Parathyroid adenoma (tissue), 2 donors: ENCODE results near the gene PALM.
A peak's percentile ranks its signal among the peaks of the same experiment; 100 is the strongest.
"Not testable (repeated sequence)": the region's sequence is repeated elsewhere in the genome, so short reads cannot be mapped to it uniquely, and the experiment has no call there.

Experiments
- H2AFZ ChIP-seq: fragments of 300-600 bp; sonication (generic); one replicate; pipeline ENCODE4 v1.7.0; 2017; ENCODE audit warnings: antibody characterized with exemption, mild to moderate bottlenecking
- H3K27ac ChIP-seq: fragments of 300-600 bp; sonication (generic); one replicate; pipeline ENCODE4 v1.7.0; 2017
- H3K27me3 ChIP-seq: fragments of 300-600 bp; sonication (generic); one replicate; pipeline ENCODE4 v1.7.0; 2017; ENCODE audit warnings: low read length; ENCODE audit not compliant: control insufficient read depth, insufficient read depth
- H3K36me3 ChIP-seq: fragments of 300-600 bp; sonication (generic); one replicate; pipeline ENCODE4 v1.7.0; 2017; ENCODE audit warnings: low read length; ENCODE audit not compliant: control insufficient read depth, insufficient read depth
- H3K4me1 ChIP-seq: fragments of 300-600 bp; sonication (generic); one replicate; pipeline ENCODE4 v1.7.0; 2017; ENCODE audit warnings: control low read depth
- H3K4me2 ChIP-seq: fragments of 300-600 bp; sonication (generic); one replicate; pipeline ENCODE4 v1.7.0; 2017; ENCODE audit warnings: low read length
- H3K4me3 ChIP-seq: fragments of 300-600 bp; sonication (generic); one replicate; pipeline ENCODE4 v1.7.0; 2017; ENCODE audit warnings: low read depth, low read length
- H3K79me2 ChIP-seq: fragments of 300-600 bp; sonication (generic); one replicate; pipeline ENCODE4 v1.7.0; 2017; ENCODE audit warnings: control low read depth
- H3K9ac ChIP-seq: fragments of 300-600 bp; sonication (generic); one replicate; pipeline ENCODE4 v1.7.0; 2017; ENCODE audit warnings: mild to moderate bottlenecking
- H3K9me3 ChIP-seq: fragments of 300-600 bp; sonication (generic); one replicate; pipeline ENCODE4 v1.7.0; 2017; ENCODE audit warnings: low read length; ENCODE audit not compliant: control insufficient read depth
- CTCF ChIP-seq: fragments of 300-600 bp; sonication (generic); IDR thresholded peaks from one replicate; pipeline ENCODE4 v1.7.0; 2017; ENCODE audit warnings: antibody characterized with exemption, mild to moderate bottlenecking
- donor health status: primary hyperparathyroidism.

The PALM gene

GRCh38 chr19:662962-663681, 45.6 kb upstream of the PALM start, which contains the start of gene RNF126:
RNF126 (minus strand) TSS chr19:663214; CDS start chr19:663121, 93 bp downstream.
- H3K4me2 ChIP-seq: peak within 1 kb of the TSS; percentile 87

GRCh38 chr19:663682-664117, 45.0 kb upstream of the PALM start:
- peak overlapping the region; percentile 98 for H2AFZ ChIP-seq
- peak overlapping the region; percentile 99 for H3K27ac ChIP-seq
- H3K9me3 ChIP-seq: no peaks in the 10 kb centered on the region
- H3K4me3 ChIP-seq: peak overlapping the region; percentile 72
- peaks cover 12% of the 10 kb centered on the region for H3K4me1 ChIP-seq
- TF ChIP-seq CTCF: no peak
- no peaks in the 10 kb centered on the region for H3K27me3 ChIP-seq
- no peaks in the 10 kb centered on the region for H3K36me3 ChIP-seq
- H3K4me2 ChIP-seq: peak overlapping the region; percentile 78
- H3K79me2 ChIP-seq: peaks cover 37% of the 10 kb centered on the region
- H3K9ac ChIP-seq: peak overlapping the region; percentile 90

More at GRCh38 chr19:662962-663681, 45.6 kb upstream of the PALM start, which contains the start of gene RNF126:
- peaks cover 43% of the 10 kb centered on the region for H3K79me2 ChIP-seq
- no peaks in the 10 kb centered on the region for H3K27me3 ChIP-seq
- H3K4me3 ChIP-seq: peak within 1 kb of the TSS; percentile 74
- H2AFZ ChIP-seq: peak within 1 kb of the TSS; percentile 98
- H3K9me3 ChIP-seq: no peaks in the 10 kb centered on the region
- peak within 1 kb of the TSS; percentile 90 for H3K9ac ChIP-seq
- H3K27ac ChIP-seq: peak within 1 kb of the TSS; percentile 99
- no peak for TF ChIP-seq CTCF
- H3K36me3 ChIP-seq: no peaks in the 10 kb centered on the region
- H3K4me1 ChIP-seq: peaks cover 12% of the 10 kb centered on the region

DNA sequence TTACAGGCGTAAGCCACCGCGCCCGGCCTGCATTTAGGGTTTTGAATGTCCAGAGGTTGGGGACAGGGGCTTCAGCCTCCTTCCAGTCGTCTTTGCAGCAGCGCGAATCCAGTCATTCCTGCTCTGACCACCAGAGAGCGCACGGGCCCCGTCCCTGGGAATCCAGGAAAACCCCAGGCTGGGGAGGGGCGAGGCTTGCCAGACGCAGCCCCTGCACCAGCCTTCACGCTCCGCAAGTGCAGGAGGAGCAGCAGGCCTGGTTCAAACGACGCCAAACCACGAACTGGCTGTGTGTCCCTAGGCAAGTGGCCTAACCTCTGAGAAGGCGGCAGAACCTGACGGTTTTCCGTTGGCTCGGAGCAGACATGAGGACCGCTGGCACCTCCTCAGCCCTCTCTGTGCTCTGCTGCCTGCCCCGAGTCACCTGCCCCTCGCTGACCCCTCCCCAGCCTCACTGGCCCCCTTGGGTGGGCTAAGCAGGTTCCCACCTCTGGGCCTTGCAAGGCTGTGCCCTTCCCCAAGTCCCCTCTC, 43.8 kb upstream of the PALM start:
- Histone ChIP-seq H3K4me3 (peak overlapping the region; percentile 31), H3K36me3 (no peaks in the 10 kb centered on the region), H3K4me1 (peaks cover 12% of the 10 kb centered on the region), H3K27ac (no peak overlapping the region), H2AFZ (peak overlapping the region; percentile 9), H3K27me3 (no peaks in the 10 kb centered on the region), H3K9me3 (no peaks in the 10 kb centered on the region), H3K9ac (no peak overlapping the region), H3K79me2 (peaks cover 27% of the 10 kb centered on the region), H3K4me2 (peak overlapping the region; percentile 67)
- TF ChIP-seq CTCF: peak; percentile 94

- H3K4me2 ChIP-seq, H3K27me3 ChIP-seq, H3K9ac ChIP-seq, H3K27ac ChIP-seq, H3K9me3 ChIP-seq, H3K4me3 ChIP-seq, H3K36me3 ChIP-seq, H3K79me2 ChIP-seq, H3K4me1 ChIP-seq, H2AFZ ChIP-seq: not testable (repeated sequence)
Observed at GRCh38 chr19:666985-667573, 41.7 kb upstream of the PALM start.

GRCh38 chr19:668675-669434, 39.9 kb upstream of the PALM start:
- not testable (repeated sequence) for H3K27me3 ChIP-seq, H2AFZ ChIP-seq, H3K4me3 ChIP-seq, H3K4me1 ChIP-seq, H3K9ac ChIP-seq, H3K4me2 ChIP-seq, H3K36me3 ChIP-seq, H3K79me2 ChIP-seq, H3K9me3 ChIP-seq, H3K27ac ChIP-seq
